Limb (tissue), 2 donors: Measurements from ENCODE around the gene RIT2.

Experiments used
- DNase-seq, 2 donors: peaks; one replicate each; pipeline ENCODE4 v3.0.0-alpha.2; 2016; ENCODE audit errors: extremely low spot score in 2 of 2

The RIT2 gene

GRCh38 chr18:43012951-43013350, 102.5 kb downstream of the RIT2 start:
- no peak for DNase-seq

- DNase-seq, result no peak
Observed at GRCh38 chr18:43010611-43011010, 104.9 kb downstream of the RIT2 start.

GRCh38 chr18:43009674-43010073, 105.8 kb downstream of the RIT2 start:
- DNase-seq, result no peak

- no peak for DNase-seq
Observed at GRCh38 chr18:43007365-43007764, 108.1 kb downstream of the RIT2 start.

- DNase-seq, result no peak
Observed at GRCh38 chr18:43004421-43004820, 111.1 kb downstream of the RIT2 start.

- no peak for DNase-seq
Observed at GRCh38 chr18:43001821-43002220, 113.7 kb downstream of the RIT2 start.

GRCh38 chr18:42996824-42997223, 118.7 kb downstream of the RIT2 start:
- DNase-seq, result no peak

GRCh38 chr18:42980426-42980825, 135.1 kb downstream of the RIT2 start:
- DNase-seq, result no peak

GRCh38 chr18:42977982-42978637, 137.4 kb downstream of the RIT2 start:
- no peak for DNase-seq

- DNase-seq, result no peak
Observed at GRCh38 chr18:42976869-42977590, 138.5 kb downstream of the RIT2 start.

- DNase-seq, result no peak
Observed at GRCh38 chr18:42969366-42969765, 146.1 kb downstream of the RIT2 start.

- no peak for DNase-seq
Observed at GRCh38 chr18:42961298-42961697, 154.2 kb downstream of the RIT2 start.

- DNase-seq, result no peak
Observed at GRCh38 chr18:42959528-42959927, 156.0 kb downstream of the RIT2 start.

- no peak for DNase-seq
Observed at GRCh38 chr18:42958353-42958752, 157.1 kb downstream of the RIT2 start.

GRCh38 chr18:42956287-42956686, 159.2 kb downstream of the RIT2 start:
- no peak for DNase-seq

GRCh38 chr18:42954887-42955286, 160.6 kb downstream of the RIT2 start:
- no peak for DNase-seq

GRCh38 chr18:42953306-42953705, 162.2 kb downstream of the RIT2 start:
- DNase-seq, result no peak

GRCh38 chr18:42950732-42951131, 164.8 kb downstream of the RIT2 start:
- DNase-seq, result no peak

GRCh38 chr18:42948831-42949230, 166.7 kb downstream of the RIT2 start:
- DNase-seq, result no peak

- DNase-seq, result no peak
Observed at GRCh38 chr18:42941860-42942259, 173.6 kb downstream of the RIT2 start.

GRCh38 chr18:42941021-42941420, 174.5 kb downstream of the RIT2 start:
- no peak for DNase-seq

GRCh38 chr18:42937436-42937835, 178.0 kb downstream of the RIT2 start:
- DNase-seq, result no peak

GRCh38 chr18:42936289-42936688, 179.2 kb downstream of the RIT2 start:
- no peak for DNase-seq
